Uterus (tissue), 4 donors: Measurements from ENCODE around the gene SLC38A8. TPM values are rescaled to one million over a fixed set of nuclear protein-coding genes. Genes with fewer than 3 reads are reported as not detected.

ENCODE experiments used
- DNase-seq, 2 donors: peaks; one replicate each; pipeline ENCODE4 v3.0.0-alpha.2; 2019 to 2020
- H3K27ac ChIP-seq, 2 donors: fragments of 200-600 bp; sonication (generic); 1 replicate in 1 of 2; 2 replicates in 1 of 2; pipeline ENCODE4 v1.5.1; 2016 to 2018
- H3K27me3 ChIP-seq, 2 donors: fragments of 200-600 bp; sonication (generic); one replicate each; pipeline ENCODE4 v1.5.1; 2018 to 2019; ENCODE audit warnings: control low read depth in 1 of 2
- H3K36me3 ChIP-seq, 2 donors: fragments of 200-600 bp; sonication (generic); one replicate each; pipeline ENCODE4 v1.5.1; 2019; ENCODE audit warnings: control low read depth in 1 of 2
- H3K4me1 ChIP-seq, 2 donors: fragments of 200-600 bp; sonication (generic); one replicate each; pipeline ENCODE4 v1.5.1; 2018 to 2019; ENCODE audit warnings: control low read depth in 1 of 2
- H3K4me3 ChIP-seq, 2 donors: fragments of 200-600 bp; sonication (generic); 1 replicate in 1 of 2; 2 replicates in 1 of 2; pipeline ENCODE4 v1.5.1; 2018 to 2019; ENCODE audit warnings: mild to moderate bottlenecking in 1 of 2
- H3K9me3 ChIP-seq, 2 donors: fragments of 200-600 bp; sonication (generic); one replicate each; pipeline ENCODE4 v1.5.1; 2019; ENCODE audit warnings: control low read depth in 1 of 2
- CTCF ChIP-seq, 4 experiments: fragments of 200-600 bp in 2 of 4; fragments of 450-650 bp in 2 of 4; sonication (generic) in 2 of 4; IDR thresholded peaks; one replicate each; pipeline ENCODE4 v1.5.1; 2016 to 2019; ENCODE audit warnings: antibody characterized with exemption in 4 of 4, mild to moderate bottlenecking in 2 of 4, moderate library complexity in 1 of 4
- POLR2A ChIP-seq, 2 donors: fragments of 450-650 bp; IDR thresholded peaks; one replicate each; pipeline ENCODE4 v1.6.1; 2016; ENCODE audit warnings: antibody characterized with exemption in 2 of 2, mild to moderate bottlenecking in 1 of 2, moderate library complexity in 1 of 2
- intact Hi-C: fragments of 100-400 bp; cut with DNase I; formaldehyde crosslinking; loops from one replicate; pipeline ENCODE4 v1.15.1; 2023; ENCODE audit warnings: low total_unique reads
- total RNA-seq, 4 donors: library from RNA; depleted of rRNA in 3 of 4; stranded (reverse); fragments of >200 nt in 3 of 4; gene quantifications; one replicate each; pipeline versions ENCODE4 v1.1.0 to v1.2.4, GENCODE V29; 2014 to 2023
- donor health status: DM: yes; HTN: yes; CAD: no.

Gene SLC38A8
- total RNA-seq, 4 donors from 2014 or later: 1.3 TPM; not detected in 3

GRCh38 chr16:84016477-84016876, 26.1 kb downstream of the SLC38A8 start:
- H3K4me1 ChIP-seq: no peaks in the 10 kb centered on the region
- TF ChIP-seq POLR2A (IDR thresholded peaks at IDR 0.05): no peak
- TF ChIP-seq CTCF (IDR thresholded peaks at IDR 0.05): no peak
- no peak for DNase-seq
- intact Hi-C loops: no loop called here
- H3K9me3 ChIP-seq: no peaks in the 10 kb centered on the region
- no peak overlapping the region for H3K27ac ChIP-seq
- no peaks in the 10 kb centered on the region for H3K36me3 ChIP-seq
- H3K27me3 ChIP-seq: no peaks in the 10 kb centered on the region
- no peak overlapping the region for H3K4me3 ChIP-seq

GRCh38 chr16:84015399-84015798, 27.2 kb downstream of the SLC38A8 start:
- no peaks in the 10 kb centered on the region for H3K27me3 ChIP-seq

GRCh38 chr16:84014570-84015327, 27.8 kb downstream of the SLC38A8 start:
- Histone ChIP-seq H3K27ac (no peak overlapping the region), H3K27me3 (no peaks in the 10 kb centered on the region), H3K4me3 (no peak overlapping the region), H3K4me1 (no peaks in the 10 kb centered on the region), H3K9me3 (no peaks in the 10 kb centered on the region), H3K36me3 (no peaks in the 10 kb centered on the region)
- no peak for DNase-seq
- no peak for TF ChIP-seq POLR2A (IDR thresholded peaks at IDR 0.05)
- TF ChIP-seq CTCF (IDR thresholded peaks at IDR 0.05): no peak
- intact Hi-C loops: no loop called here

More at GRCh38 chr16:84015399-84015798, 27.2 kb downstream of the SLC38A8 start:
- Histone ChIP-seq H3K36me3 (no peaks in the 10 kb centered on the region), H3K27ac (no peak overlapping the region), H3K4me3 (no peak overlapping the region), H3K4me1 (no peaks in the 10 kb centered on the region), H3K9me3 (no peaks in the 10 kb centered on the region)
- intact Hi-C loops: no loop called here
- no peak for TF ChIP-seq CTCF (IDR thresholded peaks at IDR 0.05)
- no peak for TF ChIP-seq POLR2A (IDR thresholded peaks at IDR 0.05)
- no peak for DNase-seq

- H3K4me3 ChIP-seq: no peak overlapping the region
- intact Hi-C loops: no loop called here
- H3K36me3 ChIP-seq: no peaks in the 10 kb centered on the region
- DNase-seq: no peak
- no peaks in the 10 kb centered on the region for H3K9me3 ChIP-seq
- H3K27ac ChIP-seq: no peak overlapping the region
- no peaks in the 10 kb centered on the region for H3K27me3 ChIP-seq
- TF ChIP-seq POLR2A (IDR thresholded peaks at IDR 0.05): no peak
- no peak for TF ChIP-seq CTCF (IDR thresholded peaks at IDR 0.05)
- H3K4me1 ChIP-seq: no peaks in the 10 kb centered on the region
Observed at GRCh38 chr16:84013787-84014569, 28.6 kb downstream of the SLC38A8 start.

- Histone ChIP-seq H3K4me1 (no peaks in the 10 kb centered on the region), H3K36me3 (no peaks in the 10 kb centered on the region), H3K27ac (no peak overlapping the region), H3K4me3 (no peak overlapping the region), H3K9me3 (no peaks in the 10 kb centered on the region), H3K27me3 (no peaks in the 10 kb centered on the region)
- intact Hi-C loops: no loop called here
- TF ChIP-seq CTCF (IDR thresholded peaks at IDR 0.05) (no peak), POLR2A (IDR thresholded peaks at IDR 0.05) (no peak)
- DNase-seq: no peak
Observed at GRCh38 chr16:84009282-84009681, 33.3 kb downstream of the SLC38A8 start.
